Heart left ventricle (tissue), 13 donors: ENCODE data around the gene CCDC63.

Experiments
- POLR2A ChIP-seq, 2 donors: fragments of 450-650 bp; IDR thresholded peaks; one replicate each; pipeline ENCODE4 v1.6.1; 2017; ENCODE audit warnings: antibody characterized with exemption in 2 of 2, mild to moderate bottlenecking in 2 of 2, moderate library complexity in 2 of 2
- TF ChIP-seq, protein P1 (sequence below), 12 donors: fragments of 200-600 bp; sonication (generic) in 4 of 12; IDR thresholded peaks; one replicate each; pipeline versions ENCODE4 v1.5.0 to v1.8.0; 2018 to 2022; ENCODE audit warnings: antibody characterized with exemption in 12 of 12, mild to moderate bottlenecking in 5 of 12
- donor health status: ischemic (EF 13 %, LVEDD 7.1; RV severe dilation, severe dysfunction).
- donor health status: DM: no; HTN: yes; CAD: no.
- donor health status: DM: no; HTN: no; CAD: no.
- donor health status: ischemic (EF 25% LVEDD 6.9; RV normal size, moderate dysfunction).
- donor health status: ischemic (EF 25% LVEDD 5.7; RV mildly dilated, moderate dysfunction).
- donor health status: ischemic (EF 35%, LVEDD 5.7; RV mildly dilated, moderate dysfunction).
- donor health status: nonischemic (EF 11% LVEDD 7.7; RV severe dilation, severe dysfunction).
- donor health status: DM: yes; HTN: yes; CAD: no.
- donor health status: PGD.
- donor health status: ischemic (EF 29% LVEDD 5.4; RV normal size, mild dysfunction).
- donor health status: nonischemic (EF 23%, LVEDD 6.1; RV moderate dilation, normal function).

GRCh38 chr12:110845339-110845682 lies 1.5 kb upstream of the CCDC63 start:
- TF ChIP-seq, protein P1, sequence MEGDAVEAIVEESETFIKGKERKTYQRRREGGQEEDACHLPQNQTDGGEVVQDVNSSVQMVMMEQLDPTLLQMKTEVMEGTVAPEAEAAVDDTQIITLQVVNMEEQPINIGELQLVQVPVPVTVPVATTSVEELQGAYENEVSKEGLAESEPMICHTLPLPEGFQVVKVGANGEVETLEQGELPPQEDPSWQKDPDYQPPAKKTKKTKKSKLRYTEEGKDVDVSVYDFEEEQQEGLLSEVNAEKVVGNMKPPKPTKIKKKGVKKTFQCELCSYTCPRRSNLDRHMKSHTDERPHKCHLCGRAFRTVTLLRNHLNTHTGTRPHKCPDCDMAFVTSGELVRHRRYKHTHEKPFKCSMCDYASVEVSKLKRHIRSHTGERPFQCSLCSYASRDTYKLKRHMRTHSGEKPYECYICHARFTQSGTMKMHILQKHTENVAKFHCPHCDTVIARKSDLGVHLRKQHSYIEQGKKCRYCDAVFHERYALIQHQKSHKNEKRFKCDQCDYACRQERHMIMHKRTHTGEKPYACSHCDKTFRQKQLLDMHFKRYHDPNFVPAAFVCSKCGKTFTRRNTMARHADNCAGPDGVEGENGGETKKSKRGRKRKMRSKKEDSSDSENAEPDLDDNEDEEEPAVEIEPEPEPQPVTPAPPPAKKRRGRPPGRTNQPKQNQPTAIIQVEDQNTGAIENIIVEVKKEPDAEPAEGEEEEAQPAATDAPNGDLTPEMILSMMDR (IDR thresholded peaks at IDR 0.05), result no peak
- TF ChIP-seq POLR2A (IDR thresholded peaks at IDR 0.05), result no peak
